OCI-LY7 (cell line): ENCODE results near the gene DNASE2B. TPM values are rescaled to one million over a fixed set of nuclear protein-coding genes. Genes with fewer than 3 reads are reported as not detected.

Experiments
- BruUV-seq: library from RNA; stranded (reverse); fragments of 400-500 nt; replicated peaks from 2 replicates; lab custom pipeline; 2021; lab: Mats Ljungman, UMichigan
- CTCF ChIA-PET: fragments of 300-600 bp; sonication (Branson Sonifier 250); formaldehyde crosslinking; loops from one replicate; lab custom pipeline; 2022; ENCODE audit warnings: antibody characterized with exemption; ENCODE audit not compliant: unreplicated experiment; lab: Charles Lee
- POLR2A ChIA-PET: fragments of 300-600 bp; sonication (Branson Sonifier 250); formaldehyde crosslinking; loops from one replicate; lab custom pipeline; 2022; ENCODE audit warnings: antibody characterized with exemption; lab: Charles Lee
- DNase-seq: peaks from one replicate; pipeline ENCODE4 v3.0.0-alpha.2; 2015; ENCODE audit warnings: low spot score
- H2AFZ ChIP-seq: fragments of 200-600 bp; sonication (generic), shearing (Covaris generic); 2 replicates; pipeline ENCODE4 v1.6.1; 2014; ENCODE audit warnings: mild to moderate bottlenecking, antibody characterized with exemption, low read length, moderate library complexity
- H3K27ac ChIP-seq: fragments of 200-600 bp; sonication (generic); 2 replicates; pipeline ENCODE4 v1.5.1; 2014; ENCODE audit warnings: mixed run types, low read depth, mild to moderate bottlenecking, moderate library complexity, low read length, inconsistent platforms; ENCODE audit not compliant: poor library complexity, severe bottlenecking
- H3K36me3 ChIP-seq: fragments of 200-600 bp; sonication (generic); 2 replicates; pipeline ENCODE4 v1.6.1; 2014; ENCODE audit warnings: mild to moderate bottlenecking, antibody characterized with exemption, low read length, moderate library complexity, mixed read lengths; ENCODE audit not compliant: insufficient read depth
- H3K4me1 ChIP-seq: fragments of 200-600 bp; sonication (generic); 2 replicates; pipeline ENCODE4 v1.5.1; 2014; ENCODE audit warnings: mild to moderate bottlenecking, low read length; ENCODE audit not compliant: insufficient read depth, poor library complexity, severe bottlenecking
- H3K4me2 ChIP-seq: fragments of 200-600 bp; sonication (generic); 2 replicates; pipeline ENCODE4 v1.6.1; 2014; ENCODE audit warnings: mild to moderate bottlenecking, low read length
- H3K4me3 ChIP-seq: fragments of 200-600 bp; sonication (generic); 2 replicates; pipeline ENCODE4 v1.5.1; 2014; ENCODE audit warnings: mild to moderate bottlenecking, low read depth, low read length; ENCODE audit not compliant: poor library complexity, severe bottlenecking
- H3K79me2 ChIP-seq: fragments of 200-600 bp; sonication (generic); 2 replicates; pipeline ENCODE4 v1.6.1; 2016; ENCODE audit warnings: low read depth, mild to moderate bottlenecking, low read length, moderate library complexity, mixed read lengths; ENCODE audit not compliant: insufficient read depth
- H3K9me2 ChIP-seq: fragments of 200-600 bp; sonication (generic); 2 replicates; pipeline ENCODE4 v1.6.1; 2016; ENCODE audit warnings: mild to moderate bottlenecking, low read length, mixed read lengths; ENCODE audit not compliant: insufficient read depth
- H3K9me3 ChIP-seq: fragments of 200-600 bp; sonication (generic); 2 replicates; pipeline ENCODE4 v1.6.1; 2014; ENCODE audit warnings: mild to moderate bottlenecking, mixed run types, low read length, mixed read lengths
- H4K20me1 ChIP-seq: fragments of 200-600 bp; sonication (generic); 2 replicates; pipeline ENCODE4 v1.6.1; 2014; ENCODE audit warnings: mild to moderate bottlenecking, antibody characterized with exemption, low read length, moderate library complexity, mixed read lengths; ENCODE audit not compliant: insufficient read depth
- CTCF ChIP-seq: fragments of 200-600 bp; sonication (generic); conservative IDR thresholded peaks from 2 replicates; pipeline ENCODE4 v1.5.1; 2014; ENCODE audit warnings: mild to moderate bottlenecking, antibody characterized with exemption, low read length, moderate library complexity, mixed read lengths
- EZH2phosphoT487 ChIP-seq: fragments of 200-600 bp; sonication (generic); IDR thresholded peaks from 2 replicates; pipeline ENCODE4 v1.6.1; 2018; ENCODE audit warnings: low read depth, borderline replicate concordance, mild to moderate bottlenecking, mixed run types, antibody characterized with exemption, low read length, moderate library complexity, mixed read lengths
- intact Hi-C: fragments of 100-400 bp; cut with micrococcal nuclease; formaldehyde crosslinking; loops from one replicate; pipeline ENCODE4 v1.10.0; 2022; ENCODE audit not compliant: unreplicated experiment
- total RNA-seq, 2 experiments: library from RNA; depleted of rRNA in 1 of 2; stranded (reverse); fragments of >200 nt in 1 of 2; shearing (Covaris generic) in 1 of 2; gene quantifications; 2 replicates each; pipeline ENCODE4 v1.2.3, GENCODE V29; 2014 to 2022

Gene DNASE2B
- total RNA-seq, 2 experiments from 2014 or later: 0.22 TPM; not detected in 1

- Histone ChIP-seq H3K36me3 (no peaks in the 10 kb centered on the region), H3K9me3 (peaks cover 4% of the 10 kb centered on the region; the same call in 1 of the 2 replicates), H3K27ac (no peak overlapping the region), H4K20me1 (no peaks in the 10 kb centered on the region), H3K9me2 (no peaks in the 10 kb centered on the region), H2AFZ (no peak overlapping the region), H3K4me3 (no peak overlapping the region), H3K4me2 (no peak overlapping the region), H3K4me1 (peaks cover 1% of the 10 kb centered on the region), H3K79me2 (no peaks in the 10 kb centered on the region)
- intact Hi-C loops: loop anchor here (10.0 kb wide), 1 partner anchor 173 kb away; no protein-coding TSS in a partner anchor
- POLR2A ChIA-PET: no interaction called here
- BruUV-seq: no TSS peak
- DNase-seq: no peak
- CTCF ChIA-PET: no interaction called here
- no peak for TF ChIP-seq EZH2phosphoT487
- TF ChIP-seq CTCF: no peak
Observed at GRCh38 chr1:84428235-84428634, 30.0 kb downstream of the DNASE2B start.

- no peak overlapping the region for H3K27ac ChIP-seq
- ChIA-PET POLR2A (no interaction called here), CTCF (no interaction called here)
- peaks cover 4% of the 10 kb centered on the region; the same call in 1 of the 2 replicates for H3K9me3 ChIP-seq
- intact Hi-C loops: loop anchor here (10.0 kb wide), 1 partner anchor 174 kb away; no protein-coding TSS in a partner anchor
- H3K4me2 ChIP-seq: no peak overlapping the region
- DNase-seq: no peak
- no peak overlapping the region for H2AFZ ChIP-seq
- peaks cover 6% of the 10 kb centered on the region for H3K4me1 ChIP-seq
- BruUV-seq: no TSS peak
- no peak overlapping the region for H3K4me3 ChIP-seq
- no peaks in the 10 kb centered on the region for H3K79me2 ChIP-seq
- no peaks in the 10 kb centered on the region for H3K36me3 ChIP-seq
- H3K9me2 ChIP-seq: no peaks in the 10 kb centered on the region
- TF ChIP-seq EZH2phosphoT487 (no peak), CTCF (no peak)
- H4K20me1 ChIP-seq: no peaks in the 10 kb centered on the region
Observed at GRCh38 chr1:84429231-84429630, 30.9 kb downstream of the DNASE2B start.

GRCh38 chr1:84430546-84430945, 32.3 kb downstream of the DNASE2B start:
- Histone ChIP-seq H3K4me2 (no peak overlapping the region), H2AFZ (peak overlapping the region; percentile 20; the same call in 1 of the 2 replicates), H3K79me2 (no peaks in the 10 kb centered on the region), H3K9me2 (no peaks in the 10 kb centered on the region), H3K27ac (no peak overlapping the region), H4K20me1 (no peaks in the 10 kb centered on the region), H3K36me3 (no peaks in the 10 kb centered on the region), H3K4me3 (no peak overlapping the region), H3K4me1 (peaks cover 14% of the 10 kb centered on the region), H3K9me3 (peaks cover 4% of the 10 kb centered on the region; the same call in 1 of the 2 replicates)
- DNase-seq: no peak
- intact Hi-C loops: loop anchor here (5.0 to 10.0 kb wide), 3 partner anchors 112 to 526 kb away; partner anchors contain the start of gene SAMD13
- ChIA-PET POLR2A (interaction anchor here (1.1 kb wide), 1 partner anchor 286 kb away, joined by 3 read pairs; the partner anchor contains the start of gene PRKACB), CTCF (no interaction called here)
- TF ChIP-seq CTCF (no peak), EZH2phosphoT487 (no peak)
- no TSS peak for BruUV-seq
